NT2/D1 (cell line): ENCODE measurements around the gene RUBCN.

Experiments used
- YY1 ChIP-seq: IDR thresholded peaks from 2 replicates; pipeline ENCODE4 v1.6.1; 2011; ENCODE audit not compliant: insufficient read length, insufficient read depth
- ZNF274 ChIP-seq: IDR thresholded peaks from 2 replicates; pipeline ENCODE4 v1.6.1; 2011; ENCODE audit warnings: mild to moderate bottlenecking, low read depth, low read length

- TF ChIP-seq YY1, result no peak
- no peak for TF ChIP-seq ZNF274
Observed at GRCh38 chr3:197692641-197693040, 44.1 kb downstream of the RUBCN start.
